ENCODE measurements around the gene MLH3. TPM values are rescaled to one million over a fixed set of nuclear protein-coding genes. Genes with fewer than 3 reads are reported as not detected.

Gene MLH3
- total and polyA plus RNA-seq, 2 of the 13 experiments (the other 11 are each of a cell fraction or from before 2014, with no cell fraction given): 14.4 to 24.8 TPM

GRCh38 chr14:75069811-75070145, 18.5 kb upstream of the MLH3 start (continued):
- TF ChIP-seq ZNF224 (CRISPR knock-in tag; IDR thresholded peaks at IDR 0.05) (0 out of 2 replicates have a peak, but pooled peaks have one; percentile 19), ZNF292 (CRISPR knock-in tag; IDR thresholded peaks at IDR 0.05; ENCODE audit: borderline replicate concordance, low read depth) (no peak), MAX (IDR thresholded peaks at IDR 0.05) (peak; percentile 77), PITX1 (CRISPR knock-in tag; IDR thresholded peaks at IDR 0.05) (peak; percentile 39; the same call in 1 of the 2 replicates), ZBTB38 (CRISPR knock-in tag; IDR thresholded peaks at IDR 0.05) (no peak), SIX1 (CRISPR knock-in tag; IDR thresholded peaks at IDR 0.05; ENCODE audit: borderline replicate concordance) (peak; percentile 15; the same call in 1 of the 2 replicates), ZBTB44 (CRISPR knock-in tag; IDR thresholded peaks at IDR 0.05) (no peak), SNAPC4 (CRISPR knock-in tag; IDR thresholded peaks at IDR 0.05) (no peak; the same call in 1 of the 2 replicates), RNF2 (conservative IDR thresholded peaks at IDR 0.05; ENCODE audit: low read depth) (0 out of 2 replicates have a peak, but pooled peaks have one; percentile 33), ZSCAN21 (CRISPR knock-in tag; IDR thresholded peaks at IDR 0.05; ENCODE audit: borderline replicate concordance) (0 out of 2 replicates have a peak, but pooled peaks have one; percentile 13), ZFP91 (CRISPR knock-in tag; IDR thresholded peaks at IDR 0.05; ENCODE audit: borderline replicate concordance) (peak; percentile 71; the same call in 1 of the 2 replicates), TGIF2 (CRISPR knock-in tag; IDR thresholded peaks at IDR 0.05) (peak; percentile 86; the same call in 1 of the 2 replicates), ZBTB8A (CRISPR knock-in tag; IDR thresholded peaks at IDR 0.05; ENCODE audit: borderline replicate concordance, low read depth) (no peak), ZNF513 (CRISPR knock-in tag; conservative IDR thresholded peaks at IDR 0.05) (no peak), ASH2L (IDR thresholded peaks at IDR 0.05; ENCODE audit: insufficient read length, low read depth, low read length) (peak; percentile 56), SIX4 (CRISPR knock-in tag; IDR thresholded peaks at IDR 0.05) (0 out of 2 replicates have a peak, but pooled peaks have one; percentile 12), ZEB1 (IDR thresholded peaks at IDR 0.05; ENCODE audit: insufficient replicate concordance, low read depth) (peak; percentile 81), ZNF256 (CRISPR knock-in tag; conservative IDR thresholded peaks at IDR 0.05) (0 out of 2 replicates have a peak, but pooled peaks have one; percentile 14), MED8 (CRISPR knock-in tag; IDR thresholded peaks at IDR 0.05; ENCODE audit: insufficient replicate concordance) (no peak)

Data from HepG2 (cell line).